Large intestine (tissue), 3 donors: ENCODE results near the gene HABP2. TPM values are rescaled to one million over a fixed set of nuclear protein-coding genes. Genes with fewer than 3 reads are reported as not detected.

Experiments used
- DNase-seq, 2 donors: peaks; one replicate each; pipeline versions ENCODE4 v3.0.0 to v3.0.0-alpha.2; 2013
- H3K27ac ChIP-seq: one replicate; pipeline ENCODE4 v1.5.1; 2013; ENCODE audit warnings: low read length
- H3K27me3 ChIP-seq: 2 replicates; pipeline ENCODE4 v1.6.1; 2013; ENCODE audit warnings: low read length; ENCODE audit not compliant: control insufficient read depth, insufficient read depth
- H3K36me3 ChIP-seq: 2 replicates; pipeline ENCODE4 v1.6.1; 2013; ENCODE audit warnings: low read length; ENCODE audit not compliant: control insufficient read depth, insufficient read depth
- H3K4me1 ChIP-seq: one replicate; pipeline ENCODE4 v1.6.1; 2013; ENCODE audit warnings: low read length; ENCODE audit not compliant: control insufficient read depth, insufficient read depth
- H3K4me3 ChIP-seq: one replicate; pipeline ENCODE4 v1.5.1; 2013; ENCODE audit warnings: low read length
- H3K9me3 ChIP-seq: one replicate; pipeline ENCODE4 v1.6.1; 2013; ENCODE audit warnings: mild to moderate bottlenecking, low read depth, low read length, moderate library complexity; ENCODE audit not compliant: control insufficient read depth
- WGBS: methylation state at CpG from one replicate; pipeline ENCODE4 v1.1.5; 2013; ENCODE audit warnings: low lambda C conversion rate; ENCODE audit not compliant: insufficient coverage; 5-methylcytosine and 5-hydroxymethylcytosine counted together
- polyA plus RNA-seq: library from polyadenylated mRNA; unstranded; fragments of 120-200 nt; gene quantifications from one replicate; pipeline ENCODE4 v1.2.1, GENCODE V29; 2013

Gene HABP2
- polyA plus RNA-seq, 1 donor, result 27.7 TPM

DNA sequence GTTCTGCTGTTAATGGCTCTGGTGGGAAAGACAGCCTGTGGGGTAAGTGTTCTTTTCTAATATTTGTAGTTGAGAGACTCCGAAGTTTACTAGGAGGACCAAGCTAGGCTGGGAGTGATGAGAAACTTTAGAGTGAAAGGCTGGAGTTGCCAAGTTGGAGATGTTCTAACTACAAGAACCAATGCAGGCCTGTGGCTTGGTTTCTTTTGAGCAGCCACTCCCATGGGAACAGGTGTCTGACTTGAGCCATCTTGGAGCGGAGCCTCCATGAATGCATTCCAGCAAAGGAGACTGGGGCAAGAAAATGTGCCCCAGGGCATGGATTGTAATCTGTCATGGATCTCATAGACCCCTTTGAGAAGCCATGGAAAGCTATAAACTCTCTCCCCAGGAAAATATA is 296 bp downstream of the HABP2 start:
- Histone ChIP-seq H3K27ac (peak overlapping the region; percentile 55), H3K4me3 (peak overlapping the region; percentile 33), H3K9me3 (no peaks in the 10 kb centered on the region), H3K4me1 (peaks cover 36% of the 10 kb centered on the region), H3K36me3 (no peaks in the 10 kb centered on the region), H3K27me3 (no peaks in the 10 kb centered on the region)
- WGBS, result no CpG with 5 or more reads among the region's 2 CpGs
- DNase-seq, result peak in 1 of 2 donors; percentile 60

DNA sequence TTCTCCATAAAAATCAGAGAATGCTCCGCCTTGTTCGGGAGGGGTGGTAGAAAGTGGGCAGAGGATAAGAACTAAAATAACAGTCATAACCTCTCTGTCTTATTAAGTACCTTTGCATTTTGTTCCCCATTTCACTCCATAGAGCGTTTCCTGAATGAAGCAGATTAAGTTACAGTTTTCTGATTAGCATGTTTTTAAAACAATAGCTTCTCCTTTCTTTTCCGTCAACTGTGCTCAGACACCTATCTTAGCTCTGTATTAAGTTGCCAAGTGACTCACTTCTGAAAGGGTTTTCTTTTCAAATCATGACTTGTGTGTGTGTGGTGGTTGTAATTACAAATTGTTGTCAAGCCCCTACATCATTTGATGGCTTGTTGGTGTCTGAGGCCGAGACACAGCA is 1.4 kb downstream of the HABP2 start:
- peaks cover 36% of the 10 kb centered on the region for H3K4me1 ChIP-seq
- H3K9me3 ChIP-seq, result no peaks in the 10 kb centered on the region
- no peaks in the 10 kb centered on the region for H3K27me3 ChIP-seq
- H3K36me3 ChIP-seq, result no peaks in the 10 kb centered on the region
- DNase-seq, result no peak
- WGBS, result 40% methylated on average over 1 of the region's 5 CpGs
- H3K4me3 ChIP-seq, result peak overlapping the region; percentile 33
- H3K27ac ChIP-seq, result peak overlapping the region; percentile 71

DNA sequence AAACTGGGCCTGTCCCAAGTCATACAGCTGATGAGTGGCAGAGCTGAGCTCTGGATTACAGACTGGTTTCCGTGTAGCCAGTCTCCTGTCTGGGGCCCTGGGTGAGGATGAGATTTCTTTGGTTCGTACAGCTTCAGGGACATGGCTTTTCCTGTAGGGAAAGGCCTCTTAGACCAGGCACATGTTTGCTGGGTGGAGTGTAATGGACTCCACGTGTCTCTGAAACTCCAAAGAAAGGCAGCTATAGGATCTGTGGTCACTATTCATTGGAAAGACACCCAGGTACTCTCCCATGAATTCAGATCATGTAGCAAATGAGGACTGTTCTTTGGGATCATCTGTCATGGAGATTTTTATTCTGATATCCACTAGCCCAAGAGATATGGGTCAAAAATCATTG is 2.4 kb downstream of the HABP2 start:
- Histone ChIP-seq H3K27me3 (no peaks in the 10 kb centered on the region), H3K27ac (peak overlapping the region; percentile 71), H3K4me1 (peaks cover 36% of the 10 kb centered on the region), H3K4me3 (no peak overlapping the region), H3K9me3 (no peaks in the 10 kb centered on the region), H3K36me3 (no peaks in the 10 kb centered on the region)
- no CpG with 5 or more reads among the region's 3 CpGs for WGBS
- peak in 1 of 2 donors; percentile 39 for DNase-seq

- H3K36me3 ChIP-seq, result no peaks in the 10 kb centered on the region
- H3K4me1 ChIP-seq, result peaks cover 36% of the 10 kb centered on the region
- DNase-seq, result peak in 1 of 2 donors; percentile 65
- no peak overlapping the region for H3K4me3 ChIP-seq
- peak overlapping the region; percentile 71 for H3K27ac ChIP-seq
- H3K9me3 ChIP-seq, result no peaks in the 10 kb centered on the region
- H3K27me3 ChIP-seq, result no peaks in the 10 kb centered on the region
- no CpG with 5 or more reads among the region's 1 CpG for WGBS
These were observed 2.9 kb downstream of the HABP2 start for GRCh38 chr10:113555751-113556150.

- Histone ChIP-seq H3K4me3 (no peak overlapping the region), H3K27ac (no peak overlapping the region), H3K27me3 (no peaks in the 10 kb centered on the region), H3K9me3 (no peaks in the 10 kb centered on the region), H3K4me1 (peaks cover 37% of the 10 kb centered on the region), H3K36me3 (no peaks in the 10 kb centered on the region)
- WGBS, result 77% methylated on average over 2 of the region's 9 CpGs
- DNase-seq, result no peak
These were observed 4.6 kb downstream of the HABP2 start for GRCh38 chr10:113557424-113557862.

- WGBS, result 71% methylated on average over 3 of the region's 9 CpGs
- Histone ChIP-seq H3K27ac (no peak overlapping the region), H3K4me1 (peaks cover 40% of the 10 kb centered on the region), H3K4me3 (no peak overlapping the region), H3K27me3 (no peaks in the 10 kb centered on the region), H3K9me3 (no peaks in the 10 kb centered on the region), H3K36me3 (no peaks in the 10 kb centered on the region)
- no peak for DNase-seq
These were observed 5.1 kb downstream of the HABP2 start for GRCh38 chr10:113557903-113558321.

GRCh38 chr10:113560071-113560470 is 7.2 kb downstream of the HABP2 start:
- DNase-seq, result no peak
- Histone ChIP-seq H3K27ac (no peak overlapping the region), H3K4me3 (no peak overlapping the region), H3K9me3 (no peaks in the 10 kb centered on the region), H3K27me3 (no peaks in the 10 kb centered on the region), H3K36me3 (no peaks in the 10 kb centered on the region), H3K4me1 (peaks cover 35% of the 10 kb centered on the region)
- no CpG with 5 or more reads among the region's 5 CpGs for WGBS

GRCh38 chr10:113561214-113561613 is 8.4 kb downstream of the HABP2 start:
- H3K27ac ChIP-seq, result no peak overlapping the region

DNA sequence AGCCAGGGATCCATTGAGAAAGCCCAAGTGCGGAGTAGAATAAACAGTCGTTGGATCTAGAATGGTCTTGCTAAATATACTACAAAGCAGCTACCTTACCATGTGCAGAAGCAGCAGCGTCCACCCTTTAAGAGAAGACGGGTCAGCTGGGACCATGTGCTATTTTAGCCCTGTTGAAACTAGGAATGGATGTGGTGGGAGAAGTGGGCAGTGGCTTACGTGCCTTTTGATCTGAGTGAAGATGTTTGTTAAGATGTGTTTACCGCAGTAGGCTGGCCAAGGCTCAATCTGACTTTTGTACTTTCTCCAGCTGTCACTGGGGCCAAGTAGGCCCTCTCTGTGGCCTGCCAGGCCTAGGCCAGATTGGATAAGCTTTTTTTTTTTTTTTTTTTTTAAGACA is 9.2 kb downstream of the HABP2 start:
- Histone ChIP-seq H3K4me3 (no peak overlapping the region), H3K27ac (peak overlapping the region; percentile 36), H3K4me1 (peaks cover 18% of the 10 kb centered on the region), H3K9me3 (no peaks in the 10 kb centered on the region), H3K27me3 (no peaks in the 10 kb centered on the region), H3K36me3 (no peaks in the 10 kb centered on the region)
- DNase-seq, result peak in 1 of 2 donors; percentile 57
- no CpG with 5 or more reads among the region's 6 CpGs for WGBS

More at GRCh38 chr10:113561214-113561613, 8.4 kb downstream of the HABP2 start:
- Histone ChIP-seq H3K27me3 (no peaks in the 10 kb centered on the region), H3K9me3 (no peaks in the 10 kb centered on the region), H3K36me3 (no peaks in the 10 kb centered on the region), H3K4me1 (peaks cover 24% of the 10 kb centered on the region), H3K4me3 (no peak overlapping the region)
- DNase-seq, result no peak
- WGBS, result no CpG with 5 or more reads among the region's 3 CpGs

- Histone ChIP-seq H3K4me3 (no peak overlapping the region), H3K27ac (no peak overlapping the region), H3K9me3 (no peaks in the 10 kb centered on the region), H3K36me3 (no peaks in the 10 kb centered on the region), H3K4me1 (peaks cover 17% of the 10 kb centered on the region), H3K27me3 (no peaks in the 10 kb centered on the region)
- DNase-seq, result peak in 1 of 2 donors; percentile 55
- 58% methylated on average over 2 of the region's 5 CpGs for WGBS
These were observed 9.9 kb downstream of the HABP2 start for GRCh38 chr10:113562704-113563103.

DNA sequence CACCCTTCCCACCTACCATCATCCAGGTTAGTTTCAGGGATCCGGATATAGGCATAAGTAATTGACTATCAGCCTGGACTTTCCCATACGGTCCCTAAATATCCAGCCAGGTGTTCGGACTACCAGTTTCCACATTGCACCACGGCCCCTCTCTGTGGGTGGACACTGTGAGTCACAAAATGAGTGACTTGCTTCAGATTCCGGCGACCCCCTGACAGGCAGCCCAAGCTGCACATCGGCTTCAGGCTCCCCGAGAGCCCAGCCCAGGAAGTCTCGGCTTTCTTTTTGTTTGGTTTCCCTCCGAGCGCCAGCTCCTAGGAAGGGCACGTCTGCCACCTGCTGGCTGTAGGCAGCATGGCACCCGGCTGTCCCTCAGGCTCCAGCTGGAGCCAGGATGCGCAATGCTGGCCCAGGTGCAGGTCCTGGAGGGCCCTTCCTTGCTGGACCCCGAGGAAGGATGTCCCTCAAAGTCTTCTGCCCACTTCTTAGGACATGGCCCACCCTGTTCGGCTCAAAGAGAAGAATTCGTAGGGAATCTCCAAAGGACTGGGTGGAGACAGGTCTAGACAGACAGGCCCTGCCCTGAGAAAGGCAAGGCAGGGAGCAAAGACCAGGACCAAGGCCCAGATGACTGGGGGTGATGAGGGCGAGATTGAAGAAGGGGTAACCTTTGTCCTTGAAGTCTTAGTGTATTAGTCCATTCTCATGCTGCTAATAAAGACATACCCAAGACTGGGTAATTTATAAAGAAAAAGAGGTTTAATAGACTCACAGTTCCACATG is 10.6 kb downstream of the HABP2 start:
- no CpG with 5 or more reads among the region's 18 CpGs for WGBS
- H3K27ac ChIP-seq, result peak overlapping the region; percentile 36
- H3K4me3 ChIP-seq, result peak overlapping the region; percentile 45

More for the DNA sequence above, 10.6 kb downstream of the HABP2 start:
- Histone ChIP-seq H3K27me3 (no peaks in the 10 kb centered on the region), H3K4me1 (peaks cover 17% of the 10 kb centered on the region), H3K9me3 (no peaks in the 10 kb centered on the region), H3K36me3 (no peaks in the 10 kb centered on the region)
- peak; percentile 64 to 72 for DNase-seq
